ENCODE data around the gene NPIPB6.

Gene NPIPB6

DNA sequence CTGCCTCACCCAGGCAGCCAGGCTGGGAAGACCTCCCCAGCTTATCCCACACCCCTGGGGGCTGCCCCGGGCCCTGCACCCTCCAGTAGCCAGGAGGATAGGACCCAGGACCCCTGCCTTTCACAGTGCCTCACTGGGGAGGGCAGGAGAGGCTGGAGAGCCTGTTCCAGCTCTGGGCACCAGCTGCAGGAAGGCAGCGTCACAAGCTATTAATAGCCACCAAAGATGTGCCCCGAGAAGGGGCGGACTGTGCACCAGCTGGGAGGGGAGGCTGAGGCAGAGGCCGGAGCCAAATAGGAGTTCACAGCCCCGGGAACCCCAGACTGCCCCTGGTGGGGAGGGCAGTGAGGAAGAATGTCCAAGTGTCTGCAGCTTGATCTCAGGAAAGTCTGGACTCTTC is 62.2 kb downstream of the NPIPB6 start:
- no peak overlapping the region for H3K4me3 ChIP-seq (ENCODE audit: low read depth in 1 of 5, low read length in 5 of 5)
- H3K27ac ChIP-seq (ENCODE audit: low read depth, low read length) = no peak overlapping the region
- no peaks in the 10 kb centered on the region for H3K36me3 ChIP-seq (ENCODE audit: control insufficient read depth in 5 of 5, insufficient read depth in 5 of 5, low read length in 5 of 5)
- no peaks in the 10 kb centered on the region for H3K9me3 ChIP-seq (ENCODE audit: control insufficient read depth in 5 of 5, low read length in 5 of 5)
- H3K9ac ChIP-seq (ENCODE audit: low read length in 5 of 5) = no peak overlapping the region
- peaks cover 0 to 3% (median 0%) of the 10 kb centered on the region in 5 donors for H3K27me3 ChIP-seq (ENCODE audit: control insufficient read depth in 5 of 5, insufficient read depth in 4 of 5, low read length in 5 of 5)
- no peaks in the 10 kb centered on the region for H3K4me1 ChIP-seq (ENCODE audit: control insufficient read depth in 5 of 5, insufficient read depth in 5 of 5, low read length in 5 of 5)

DNA sequence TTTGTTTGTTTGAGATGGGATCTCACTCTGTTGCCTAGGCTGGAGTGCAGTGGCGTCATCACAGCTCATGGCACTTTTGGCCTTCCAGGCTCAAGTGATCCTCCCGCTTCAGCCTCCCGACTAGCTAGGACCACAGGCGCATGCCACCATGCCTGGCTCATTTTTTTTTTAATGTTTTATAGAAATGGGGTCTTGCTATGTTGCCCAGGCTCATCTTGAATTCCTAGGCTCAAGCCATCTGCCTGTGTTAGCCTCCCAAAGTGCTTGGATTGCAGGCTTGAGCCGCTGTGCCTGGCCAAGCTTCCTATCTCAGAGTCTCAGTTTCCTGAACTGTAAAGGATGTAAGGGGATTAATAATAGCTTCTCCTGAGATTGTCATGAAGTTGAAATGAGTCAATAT is 63.0 kb downstream of the NPIPB6 start:
- no peaks in the 10 kb centered on the region for H3K36me3 ChIP-seq (ENCODE audit: control insufficient read depth in 5 of 5, insufficient read depth in 5 of 5, low read length in 5 of 5)
- H3K4me3 ChIP-seq (ENCODE audit: low read depth in 1 of 5, low read length in 5 of 5) = no peak overlapping the region
- peaks cover 0 to 7% (median 0%) of the 10 kb centered on the region in 5 donors for H3K27me3 ChIP-seq (ENCODE audit: control insufficient read depth in 5 of 5, insufficient read depth in 4 of 5, low read length in 5 of 5)
- H3K27ac ChIP-seq (ENCODE audit: low read depth, low read length) = no peak overlapping the region
- H3K9ac ChIP-seq (ENCODE audit: low read length in 5 of 5) = no peak overlapping the region
- no peaks in the 10 kb centered on the region for H3K4me1 ChIP-seq (ENCODE audit: control insufficient read depth in 5 of 5, insufficient read depth in 5 of 5, low read length in 5 of 5)
- H3K9me3 ChIP-seq (ENCODE audit: control insufficient read depth in 5 of 5, low read length in 5 of 5) = no peaks in the 10 kb centered on the region

DNA sequence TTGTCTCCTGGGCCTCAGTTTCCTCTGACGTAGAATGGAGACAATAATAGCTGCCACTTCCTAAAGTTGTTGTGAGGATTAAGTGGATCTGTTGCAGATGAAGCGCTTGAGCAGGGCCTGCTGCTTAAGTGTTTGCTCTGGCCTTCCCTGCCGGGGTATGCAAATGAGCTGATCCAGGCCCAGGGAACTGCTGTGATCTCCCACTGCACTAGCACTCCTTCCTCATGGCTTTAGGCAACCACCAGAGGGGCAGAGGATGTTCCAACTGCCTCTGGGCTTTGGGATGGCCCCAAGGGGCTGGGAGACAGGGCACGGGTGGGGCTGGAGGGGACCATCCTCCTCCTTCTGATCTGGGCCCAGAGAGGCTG is 64.8 kb downstream of the NPIPB6 start:
- Histone ChIP-seq H3K4me1 (ENCODE audit: control insufficient read depth in 5 of 5, insufficient read depth in 5 of 5, low read length in 5 of 5) (no peaks in the 10 kb centered on the region), H3K4me3 (ENCODE audit: low read depth in 1 of 5, low read length in 5 of 5) (no peak overlapping the region), H3K27me3 (ENCODE audit: control insufficient read depth in 5 of 5, insufficient read depth in 4 of 5, low read length in 5 of 5) (peaks cover 0 to 23% (median 15%) of the 10 kb centered on the region in 5 donors), H3K9me3 (ENCODE audit: control insufficient read depth in 5 of 5, low read length in 5 of 5) (no peaks in the 10 kb centered on the region), H3K27ac (ENCODE audit: low read depth, low read length) (no peak overlapping the region), H3K9ac (ENCODE audit: low read length in 5 of 5) (no peak overlapping the region), H3K36me3 (ENCODE audit: control insufficient read depth in 5 of 5, insufficient read depth in 5 of 5, low read length in 5 of 5) (no peaks in the 10 kb centered on the region)

DNA sequence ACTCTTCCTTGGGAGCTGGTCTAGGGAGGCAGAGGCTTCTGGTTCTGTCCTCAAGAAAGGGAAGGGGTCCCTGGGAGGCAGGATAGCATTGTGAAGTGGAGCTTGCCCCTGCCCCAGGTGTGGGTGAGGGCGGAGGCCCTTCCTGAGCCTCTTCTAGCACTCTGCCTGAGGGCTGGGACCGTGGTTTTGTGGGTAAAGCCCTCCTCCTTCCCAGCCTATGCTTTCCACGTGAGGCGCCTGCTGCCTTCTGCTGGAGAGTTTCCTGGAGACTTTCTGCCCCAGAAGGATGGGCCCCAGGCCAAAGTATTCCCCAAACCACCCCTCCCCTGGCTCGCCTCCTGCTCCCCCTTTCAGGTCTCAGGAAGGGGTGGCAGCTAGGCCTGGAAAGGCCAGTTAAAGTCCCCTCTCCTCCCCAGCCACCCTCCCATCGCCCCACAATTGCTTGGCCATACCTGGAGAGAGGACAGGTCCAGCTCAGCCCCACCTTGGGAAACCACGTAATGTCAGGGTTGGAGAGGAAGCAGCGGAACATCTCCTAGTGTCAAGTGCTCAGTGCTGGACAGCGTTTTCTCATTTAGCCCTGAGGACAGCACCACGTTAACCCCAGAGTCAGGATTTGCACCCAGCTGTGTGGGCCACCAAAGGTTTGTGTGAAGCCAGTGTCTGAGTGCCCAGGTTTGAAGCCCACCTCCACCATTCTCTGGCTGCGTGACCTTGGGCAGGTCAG is 65.4 kb downstream of the NPIPB6 start:
- Histone ChIP-seq H3K9me3 (ENCODE audit: control insufficient read depth in 5 of 5, low read length in 5 of 5) (no peaks in the 10 kb centered on the region), H3K9ac (ENCODE audit: low read length in 5 of 5) (no peak overlapping the region), H3K27ac (ENCODE audit: low read depth, low read length) (no peak overlapping the region), H3K36me3 (ENCODE audit: control insufficient read depth in 5 of 5, insufficient read depth in 5 of 5, low read length in 5 of 5) (no peaks in the 10 kb centered on the region), H3K4me3 (ENCODE audit: low read depth in 1 of 5, low read length in 5 of 5) (no peak overlapping the region), H3K4me1 (ENCODE audit: control insufficient read depth in 5 of 5, insufficient read depth in 5 of 5, low read length in 5 of 5) (peaks cover 0 to 3% (median 3%) of the 10 kb centered on the region in 5 donors), H3K27me3 (ENCODE audit: control insufficient read depth in 5 of 5, insufficient read depth in 4 of 5, low read length in 5 of 5) (peaks cover 0 to 29% (median 20%) of the 10 kb centered on the region in 5 donors)

DNA sequence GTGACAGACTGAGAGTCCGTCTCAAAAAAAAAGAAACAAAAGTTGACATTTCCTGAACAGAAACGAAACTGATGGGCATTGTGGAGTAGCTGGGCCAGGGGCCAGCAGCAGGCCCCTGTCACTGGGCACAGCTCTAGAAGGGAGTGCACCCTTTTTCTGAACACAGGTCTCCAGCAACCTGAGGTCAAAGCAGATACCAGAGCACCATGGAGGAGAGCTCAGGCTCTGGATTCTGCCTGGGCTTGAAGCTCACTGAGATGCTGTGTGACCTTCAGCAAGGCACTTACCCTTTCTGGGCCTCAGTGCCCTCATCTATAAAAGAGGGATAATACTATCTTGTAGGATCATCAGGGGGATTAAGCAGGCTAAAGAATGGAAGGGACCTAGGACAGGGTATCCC is 66.0 kb downstream of the NPIPB6 start:
- Histone ChIP-seq H3K9me3 (ENCODE audit: control insufficient read depth in 5 of 5, low read length in 5 of 5) (no peaks in the 10 kb centered on the region), H3K36me3 (ENCODE audit: control insufficient read depth in 5 of 5, insufficient read depth in 5 of 5, low read length in 5 of 5) (no peaks in the 10 kb centered on the region), H3K27ac (ENCODE audit: low read depth, low read length) (no peak overlapping the region)

DNA sequence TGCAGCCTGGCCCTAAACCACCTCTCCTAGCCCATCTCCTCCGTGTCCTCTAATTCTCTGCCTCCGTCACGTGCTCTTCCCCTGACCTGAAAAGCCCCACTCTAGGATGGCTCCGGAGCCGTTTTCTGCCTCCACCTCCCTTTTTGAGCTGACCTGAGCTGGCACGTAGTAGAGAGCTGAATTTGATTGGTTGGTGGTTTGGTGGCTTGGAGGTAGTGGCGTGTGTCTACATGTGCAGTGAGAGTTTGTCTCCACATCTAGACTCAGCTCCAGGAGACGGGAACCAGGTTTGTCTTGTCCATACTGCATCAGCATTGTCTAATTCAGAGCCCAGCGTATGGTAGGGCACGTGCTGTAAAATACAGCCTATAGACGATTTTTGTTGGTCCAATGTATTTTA is 68.0 kb downstream of the NPIPB6 start:
- Histone ChIP-seq H3K36me3 (ENCODE audit: control insufficient read depth in 5 of 5, insufficient read depth in 5 of 5, low read length in 5 of 5) (no peaks in the 10 kb centered on the region), H3K4me1 (ENCODE audit: control insufficient read depth in 5 of 5, insufficient read depth in 5 of 5, low read length in 5 of 5) (peaks cover 2 to 14% (median 12%) of the 10 kb centered on the region in 5 donors), H3K4me3 (ENCODE audit: low read depth in 1 of 5, low read length in 5 of 5) (no peak overlapping the region), H3K9ac (ENCODE audit: low read length in 5 of 5) (no peak overlapping the region), H3K27me3 (ENCODE audit: control insufficient read depth in 5 of 5, insufficient read depth in 4 of 5, low read length in 5 of 5) (peaks cover 0 to 28% (median 20%) of the 10 kb centered on the region in 5 donors), H3K27ac (ENCODE audit: low read depth, low read length) (no peak overlapping the region), H3K9me3 (ENCODE audit: control insufficient read depth in 5 of 5, low read length in 5 of 5) (no peaks in the 10 kb centered on the region)

More for the DNA sequence above, 66.0 kb downstream of the NPIPB6 start:
- Histone ChIP-seq H3K9ac (ENCODE audit: low read length in 5 of 5) (no peak overlapping the region), H3K4me3 (ENCODE audit: low read depth in 1 of 5, low read length in 5 of 5) (no peak overlapping the region), H3K4me1 (ENCODE audit: control insufficient read depth in 5 of 5, insufficient read depth in 5 of 5, low read length in 5 of 5) (peaks cover 0 to 9% (median 7%) of the 10 kb centered on the region in 5 donors), H3K27me3 (ENCODE audit: control insufficient read depth in 5 of 5, insufficient read depth in 4 of 5, low read length in 5 of 5) (peaks cover 0 to 32% (median 20%) of the 10 kb centered on the region in 5 donors)

DNA sequence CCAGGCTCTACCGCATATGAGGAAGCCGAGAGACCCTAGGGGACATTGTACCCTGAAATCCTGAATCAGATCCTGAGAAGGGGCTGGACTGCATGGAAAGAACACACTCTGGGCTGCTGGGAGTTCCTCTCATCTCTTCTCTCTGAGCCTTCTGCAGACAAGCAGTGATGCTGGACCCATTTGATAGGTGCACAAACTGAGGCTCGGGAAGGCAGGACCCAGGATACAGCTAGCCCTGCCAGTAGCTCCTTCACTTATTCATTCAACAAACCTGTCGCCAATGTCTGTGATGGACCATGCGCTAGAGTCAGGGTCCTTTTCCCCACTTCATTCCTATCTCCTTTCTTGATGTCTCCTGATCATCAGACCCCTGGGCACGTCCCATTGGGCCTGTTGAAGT is 69.1 kb downstream of the NPIPB6 start:
- Histone ChIP-seq H3K4me1 (ENCODE audit: control insufficient read depth in 5 of 5, insufficient read depth in 5 of 5, low read length in 5 of 5) (peaks cover 2 to 14% (median 12%) of the 10 kb centered on the region in 5 donors), H3K9me3 (ENCODE audit: control insufficient read depth in 5 of 5, low read length in 5 of 5) (no peaks in the 10 kb centered on the region), H3K27ac (ENCODE audit: low read depth, low read length) (no peak overlapping the region), H3K4me3 (ENCODE audit: low read depth in 1 of 5, low read length in 5 of 5) (no peak overlapping the region), H3K9ac (ENCODE audit: low read length in 5 of 5) (no peak overlapping the region), H3K36me3 (ENCODE audit: control insufficient read depth in 5 of 5, insufficient read depth in 5 of 5, low read length in 5 of 5) (no peaks in the 10 kb centered on the region), H3K27me3 (ENCODE audit: control insufficient read depth in 5 of 5, insufficient read depth in 4 of 5, low read length in 5 of 5) (peaks cover 0 to 28% (median 18%) of the 10 kb centered on the region in 5 donors)

DNA sequence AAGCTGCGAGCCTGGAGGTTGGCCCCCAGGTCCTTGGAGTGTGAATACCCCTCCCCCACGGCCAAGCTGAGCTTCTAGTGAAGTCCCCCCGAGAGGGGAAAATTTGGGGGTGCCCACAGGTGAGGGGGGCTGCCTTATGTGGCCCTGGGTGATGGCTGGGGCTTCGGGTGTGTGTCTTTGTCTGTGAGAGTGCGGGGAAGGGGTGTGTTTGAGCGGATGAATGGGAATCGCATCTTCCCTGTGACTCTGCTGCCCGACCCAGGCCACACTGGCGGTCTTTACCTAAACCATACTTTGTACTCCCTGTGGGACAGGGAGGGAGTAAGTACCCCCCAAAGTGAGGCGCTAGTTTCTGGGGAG is 69.7 kb downstream of the NPIPB6 start:
- Histone ChIP-seq H3K4me3 (ENCODE audit: low read depth in 1 of 5, low read length in 5 of 5) (peak overlapping the region in 1 of 5 donors; percentile 62), H3K27ac (ENCODE audit: low read depth, low read length) (no peak overlapping the region), H3K9me3 (ENCODE audit: control insufficient read depth in 5 of 5, low read length in 5 of 5) (no peaks in the 10 kb centered on the region), H3K4me1 (ENCODE audit: control insufficient read depth in 5 of 5, insufficient read depth in 5 of 5, low read length in 5 of 5) (peaks cover 2 to 18% (median 12%) of the 10 kb centered on the region in 5 donors), H3K9ac (ENCODE audit: low read length in 5 of 5) (no peak overlapping the region), H3K36me3 (ENCODE audit: control insufficient read depth in 5 of 5, insufficient read depth in 5 of 5, low read length in 5 of 5) (no peaks in the 10 kb centered on the region), H3K27me3 (ENCODE audit: control insufficient read depth in 5 of 5, insufficient read depth in 4 of 5, low read length in 5 of 5) (peaks cover 1 to 30% (median 22%) of the 10 kb centered on the region in 5 donors)

DNA sequence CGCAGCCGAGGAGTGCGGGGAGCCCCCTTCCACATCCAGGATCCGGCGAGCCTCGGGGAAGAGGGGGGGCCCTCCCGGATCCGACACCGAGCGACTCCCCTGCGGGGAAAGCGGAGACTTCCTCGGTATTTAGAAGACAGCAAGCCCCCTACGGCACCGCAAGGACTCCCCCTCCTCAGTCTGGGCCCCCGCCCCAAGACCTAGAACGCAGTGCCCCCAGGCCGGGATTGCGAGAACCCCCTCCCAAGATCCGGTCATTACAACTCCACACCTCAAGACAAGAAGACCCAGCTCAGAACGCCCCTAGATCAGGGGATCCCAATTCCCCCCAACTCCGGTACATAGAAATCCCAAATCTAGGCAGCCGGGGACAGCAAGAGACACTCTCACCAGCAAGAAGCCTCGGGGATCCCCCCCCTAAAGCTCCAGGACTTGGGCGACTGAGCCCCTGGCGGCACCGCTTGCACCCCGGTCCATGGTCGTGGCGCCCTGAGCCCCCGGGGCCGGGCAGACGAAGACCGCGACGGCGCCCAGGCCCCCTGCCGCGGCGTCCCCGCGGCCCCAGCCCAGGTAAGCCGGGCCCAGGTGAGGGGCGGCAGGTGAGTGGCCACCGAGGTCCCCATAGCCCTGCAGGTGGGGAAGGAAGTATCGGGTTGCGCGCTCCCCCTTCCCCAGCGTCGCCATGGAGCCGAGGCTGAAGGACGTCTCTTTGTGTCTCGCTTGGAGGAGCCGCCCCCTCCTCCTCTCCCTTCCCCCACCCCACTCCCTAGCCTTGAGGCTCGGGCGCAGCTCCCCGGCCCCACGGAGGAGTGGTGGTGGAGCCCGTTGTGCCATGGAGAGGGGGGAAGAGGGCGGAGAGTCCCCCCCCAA is 70.3 kb downstream of the NPIPB6 start:
- H3K27me3 ChIP-seq (ENCODE audit: control insufficient read depth in 5 of 5, insufficient read depth in 4 of 5, low read length in 5 of 5) = peaks cover 3 to 32% (median 24%) of the 10 kb centered on the region in 5 donors
- H3K4me1 ChIP-seq (ENCODE audit: control insufficient read depth in 5 of 5, insufficient read depth in 5 of 5, low read length in 5 of 5) = peaks cover 2 to 18% (median 12%) of the 10 kb centered on the region in 5 donors
- no peaks in the 10 kb centered on the region for H3K9me3 ChIP-seq (ENCODE audit: control insufficient read depth in 5 of 5, low read length in 5 of 5)
- no peak overlapping the region for H3K27ac ChIP-seq (ENCODE audit: low read depth, low read length)
- H3K4me3 ChIP-seq (ENCODE audit: low read depth in 1 of 5, low read length in 5 of 5) = peak overlapping the region; percentile 23 to 62 (median 32)
- no peaks in the 10 kb centered on the region for H3K36me3 ChIP-seq (ENCODE audit: control insufficient read depth in 5 of 5, insufficient read depth in 5 of 5, low read length in 5 of 5)
- H3K9ac ChIP-seq (ENCODE audit: low read length in 5 of 5) = peak overlapping the region in 1 of 5 donors; percentile 26
